H1 (cell line): ENCODE measurements around the gene CIITA. TPM values are rescaled to one million over a fixed set of nuclear protein-coding genes. Genes with fewer than 3 reads are reported as not detected.

ENCODE experiments used
- CTCF ChIA-PET: fragments of 300-600 bp; sonication (Branson Sonifier 250); formaldehyde crosslinking; loops from one replicate; lab custom pipeline; 2021; ENCODE audit not compliant: partially characterized antibody; lab: Charles Lee
- POLR2A ChIA-PET: fragments of 300-600 bp; sonication (Branson Sonifier 250); formaldehyde crosslinking; loops from one replicate; lab custom pipeline; 2021; ENCODE audit warnings: inconsistent platforms; ENCODE audit not compliant: partially characterized antibody; lab: Charles Lee
- DNase-seq, 2 experiments: peaks; one replicate each; pipeline versions ENCODE4 v3.0.0 to v3.0.0-alpha.2; 2010 to 2022; ENCODE audit warnings: low spot score in 2 of 2, low read depth in 1 of 2, mixed read lengths in 1 of 2
- FAIRE-seq: peaks from 2 replicates; lab custom pipeline; 2011; peaks lifted over from hg19 to GRCh38; lab: Jason Lieb, UNC
- H2AFZ ChIP-seq: 2 replicates; pipeline ENCODE4 v1.8.1; 2012; ENCODE audit warnings: low read length, inconsistent platforms
- H2AK5ac ChIP-seq: 2 replicates; pipeline ENCODE4 v1.6.1; 2013; ENCODE audit warnings: low read depth, low read length
- H2BK120ac ChIP-seq: replicated peaks from 2 replicates; pipeline ENCODE3; 2013; ENCODE audit warnings: low read depth, low read length, inconsistent platforms
- H2BK12ac ChIP-seq: 2 replicates; pipeline ENCODE4 v1.6.1; 2013; ENCODE audit warnings: low read depth, low read length
- H2BK15ac ChIP-seq: 2 replicates; pipeline ENCODE4 v1.6.1; 2013; ENCODE audit warnings: low read length
- H2BK20ac ChIP-seq: 2 replicates; pipeline ENCODE4 v1.6.1; 2013; ENCODE audit warnings: low read length
- H2BK5ac ChIP-seq: 2 replicates; pipeline ENCODE4 v1.6.1; 2013; ENCODE audit warnings: low read depth, low read length
- H3K14ac ChIP-seq: 2 replicates; pipeline ENCODE4 v1.6.1; 2013; ENCODE audit warnings: inconsistent platforms; ENCODE audit not compliant: insufficient read length
- H3K18ac ChIP-seq: 2 replicates; pipeline ENCODE4 v1.6.1; 2013; ENCODE audit warnings: low read length; ENCODE audit errors: extremely low read depth
- H3K23ac ChIP-seq: 2 replicates; pipeline ENCODE4 v1.6.1; 2013; ENCODE audit warnings: inconsistent platforms; ENCODE audit not compliant: insufficient read length
- H3K23me2 ChIP-seq: 2 replicates; pipeline ENCODE4 v1.6.1; 2013; ENCODE audit warnings: low read depth, low read length
- H3K27ac ChIP-seq: 2 replicates; pipeline ENCODE4 v1.6.1; 2011; ENCODE audit warnings: low read depth, low read length, inconsistent platforms
- H3K27me3 ChIP-seq, 4 experiments: replicated peaks in 1 of 4; 1 replicate in 1 of 4; 2 replicates in 3 of 4; pipeline versions ENCODE4 v1.6.1 to v1.8.1; 2011 to 2013; ENCODE audit warnings: low read length in 3 of 4, mild to moderate bottlenecking in 3 of 4, inconsistent platforms in 2 of 4, mixed read lengths in 2 of 4, moderate library complexity in 1 of 4; ENCODE audit not compliant: control insufficient read depth in 3 of 4, insufficient read depth in 3 of 4; ENCODE audit errors: extremely low read depth in 1 of 4
- H3K36me3 ChIP-seq, 4 experiments: 2 replicates each; pipeline versions ENCODE4 v1.6.1 to v1.8.1; 2011 to 2013; ENCODE audit warnings: mild to moderate bottlenecking in 4 of 4, low read length in 3 of 4, moderate library complexity in 2 of 4, control low read depth in 1 of 4, inconsistent platforms in 1 of 4; ENCODE audit not compliant: insufficient read depth in 4 of 4, control insufficient read depth in 2 of 4
- H3K4ac ChIP-seq: replicated peaks from 2 replicates; pipeline ENCODE3; 2013; ENCODE audit warnings: low read length, low read depth, mixed read lengths, inconsistent platforms; ENCODE audit not compliant: insufficient read length
- H3K4me1 ChIP-seq, 4 experiments: replicated peaks in 1 of 4; 1 replicate in 1 of 4; 2 replicates in 3 of 4; pipeline versions ENCODE4 v1.6.1 to v1.8.1; 2011 to 2013; ENCODE audit warnings: low read length in 3 of 4, inconsistent platforms in 2 of 4, mixed read lengths in 1 of 4; ENCODE audit not compliant: insufficient read depth in 4 of 4, control insufficient read depth in 3 of 4
- H3K4me2 ChIP-seq, 2 experiments: 2 replicates each; pipeline versions ENCODE4 v1.6.1 to v1.8.1; 2011 to 2013; ENCODE audit warnings: low read depth in 2 of 2, low read length in 2 of 2, control low read depth in 1 of 2, inconsistent platforms in 1 of 2, mild to moderate bottlenecking in 1 of 2; ENCODE audit not compliant: insufficient read depth in 1 of 2
- H3K4me3 ChIP-seq, 4 experiments: fragments of 200-600, 300-600 bp in 1 of 4; sonication (generic), shearing (Covaris generic), sonication (Bioruptor Twin) in 1 of 4; 2 replicates each; pipeline versions ENCODE4 v1.5.1 to v1.8.1; 2011 to 2016; ENCODE audit warnings: low read length in 4 of 4, low read depth in 3 of 4, control low read depth in 2 of 4, inconsistent platforms in 2 of 4, mild to moderate bottlenecking in 2 of 4, mixed read lengths in 1 of 4, moderate library complexity in 1 of 4; ENCODE audit not compliant: insufficient read depth in 2 of 4; ENCODE audit errors: extremely low read depth in 1 of 4
- H3K56ac ChIP-seq: replicated peaks from 2 replicates; pipeline ENCODE3; 2013; ENCODE audit warnings: low read depth, mild to moderate bottlenecking, mixed read lengths, low read length, inconsistent platforms; ENCODE audit not compliant: insufficient read length
- H3K79me1 ChIP-seq: 2 replicates; pipeline ENCODE4 v1.6.1; 2013; ENCODE audit warnings: low read depth, low read length, control low read depth
- H3K79me2 ChIP-seq, 2 experiments: 2 replicates each; pipeline versions ENCODE4 v1.6.1 to v1.8.1; 2012 to 2013; ENCODE audit warnings: low read length in 2 of 2, mild to moderate bottlenecking in 2 of 2, inconsistent platforms in 1 of 2; ENCODE audit not compliant: insufficient read depth in 2 of 2, control insufficient read depth in 1 of 2
- H3K9ac ChIP-seq, 4 experiments: replicated peaks in 1 of 4; 1 replicate in 1 of 4; 2 replicates in 3 of 4; pipeline versions ENCODE4 v1.6.1 to v1.8.1; 2011 to 2013; ENCODE audit warnings: low read depth in 3 of 4, low read length in 3 of 4, control low read depth in 2 of 4, mild to moderate bottlenecking in 2 of 4, moderate library complexity in 2 of 4, inconsistent platforms in 1 of 4; ENCODE audit errors: extremely low read depth in 1 of 4
- H3K9me3 ChIP-seq, 2 experiments: 2 replicates each; pipeline versions ENCODE4 v1.6.1 to v1.8.1; 2012 to 2013; ENCODE audit warnings: mild to moderate bottlenecking in 2 of 2, moderate library complexity in 2 of 2, control low read depth in 1 of 2, inconsistent platforms in 1 of 2, low read depth in 1 of 2, low read length in 1 of 2, mixed read lengths in 1 of 2; ENCODE audit not compliant: insufficient read depth in 2 of 2
- H4K20me1 ChIP-seq, 2 experiments: replicated peaks in 1 of 2; 2 replicates each; pipeline versions ENCODE3 to v1.8.1; 2011 to 2013; ENCODE audit warnings: inconsistent platforms in 2 of 2, low read length in 2 of 2, mild to moderate bottlenecking in 1 of 2; ENCODE audit not compliant: insufficient read depth in 2 of 2, control insufficient read depth in 1 of 2
- H4K5ac ChIP-seq: 2 replicates; pipeline ENCODE4 v1.6.1; 2013; ENCODE audit warnings: low read length, low read depth, mixed read lengths, inconsistent platforms; ENCODE audit not compliant: insufficient read length
- H4K8ac ChIP-seq: 2 replicates; pipeline ENCODE4 v1.8.0; 2013; ENCODE audit warnings: mild to moderate bottlenecking, moderate library complexity, low read length, inconsistent platforms; ENCODE audit not compliant: insufficient read depth; ENCODE audit errors: extremely low read depth
- H4K91ac ChIP-seq: replicated peaks from 2 replicates; pipeline ENCODE3; 2013; ENCODE audit warnings: low read length, mixed read lengths, inconsistent platforms; ENCODE audit not compliant: insufficient read length
- ASH2L ChIP-seq: fragments of 200-600, 300-600 bp; sonication (generic); IDR thresholded peaks from one replicate; pipeline ENCODE4 v1.7.1; 2017; ENCODE audit warnings: low read length
- BACH1 ChIP-seq: IDR thresholded peaks from 2 replicates; pipeline ENCODE4 v1.6.1; 2012; ENCODE audit warnings: low read length, improper control_type of control experiment
- EP300 ChIP-seq, 2 experiments: IDR thresholded peaks; 1 replicate in 1 of 2; 2 replicates in 1 of 2; pipeline ENCODE4 v1.6.1; 2011 to 2012; ENCODE audit warnings: low read depth in 2 of 2, low read length in 2 of 2, mild to moderate bottlenecking in 2 of 2, borderline replicate concordance in 1 of 2, inconsistent platforms in 1 of 2, moderate library complexity in 1 of 2
- HDAC6 ChIP-seq: IDR thresholded peaks from one replicate; pipeline ENCODE4 v1.7.1; 2012; ENCODE audit warnings: low read depth, mild to moderate bottlenecking, inconsistent platforms, low read length, moderate library complexity
- JUN ChIP-seq: IDR thresholded peaks from 2 replicates; pipeline ENCODE4 v1.6.1; 2011; ENCODE audit warnings: low read depth, mild to moderate bottlenecking, improper control_type of control experiment, low read length
- RNF2 ChIP-seq: fragments of 200-900, 300-1000 bp; sonication (generic); IDR thresholded peaks from 2 replicates; pipeline ENCODE4 v1.7.1; 2016; ENCODE audit warnings: borderline replicate concordance, low read depth, mild to moderate bottlenecking, antibody characterized with exemption, low read length; ENCODE audit not compliant: poor library complexity, severe bottlenecking; ENCODE audit errors: missing control alignments
- SIN3A ChIP-seq, 2 experiments: IDR thresholded peaks in 1 of 2; conservative IDR thresholded peaks in 1 of 2; 2 replicates each; pipeline ENCODE4 v1.6.1; 2011 to 2012; ENCODE audit warnings: low read length in 2 of 2, improper control_type of control experiment in 1 of 2, low read depth in 1 of 2, mild to moderate bottlenecking in 1 of 2
- SP1 ChIP-seq: IDR thresholded peaks from 2 replicates; pipeline ENCODE4 v1.6.1; 2011; ENCODE audit warnings: low read depth, low read length
- SP4 ChIP-seq: IDR thresholded peaks from 2 replicates; pipeline ENCODE4 v1.6.1; 2012; ENCODE audit warnings: low read length, inconsistent platforms
- YY1 ChIP-seq: IDR thresholded peaks from 2 replicates; pipeline ENCODE4 v1.6.1; 2011; ENCODE audit warnings: low read depth, mild to moderate bottlenecking, low read length
- ZNF274 ChIP-seq: IDR thresholded peaks from 2 replicates; pipeline ENCODE4 v1.7.0; 2012; ENCODE audit warnings: low read length, borderline replicate concordance; ENCODE audit errors: extremely low read depth
- WGBS, 2 experiments: shearing (Covaris generic) in 1 of 2; methylation state at CpG; one replicate each; pipeline versions ENCODE4 v1.1.6 to v1.1.7; 2013 to 2015; ENCODE audit warnings: low lambda C conversion rate in 2 of 2, mixed read lengths in 2 of 2, inconsistent platforms in 1 of 2, low coverage in 1 of 2, missing lambda C conversion rate in 1 of 2; ENCODE audit not compliant: insufficient replicate concordance in 2 of 2, insufficient coverage in 1 of 2, insufficient read length in 1 of 2; ENCODE audit errors: extremely low coverage in 1 of 2, missing lambda C conversion rate in 1 of 2; 5-methylcytosine and 5-hydroxymethylcytosine counted together
- polyA plus RNA-seq, 7 experiments: library from polyadenylated mRNA; depleted of rRNA in 3 of 7; stranded (reverse) in 5 of 7; unstranded in 2 of 7; fragments of >200 nt in 5 of 7; fragments of 200-250 nt in 2 of 7; gene quantifications; 1 replicate in 5 of 7; 2 replicates in 1 of 7; 4 replicates in 1 of 7; pipeline versions ENCODE4 v1.2.1 to v1.2.3, GENCODE V29; 2011 to 2013; ENCODE audit warnings: missing spikeins in 2 of 7, mixed read lengths in 2 of 7
- total RNA-seq: library from RNA; stranded (reverse); fragmentation: NEBNext Ultra II Directional; extraction: Animal tissue kit (Norgen Biotek cat#: 25700); gene quantifications from 2 replicates; pipeline ENCODE4 v1.2.1, GENCODE V29; 2021
- TF ChIP-seq, protein P1 (sequence below): IDR thresholded peaks from 2 replicates; pipeline ENCODE4 v1.6.1; 2012; ENCODE audit warnings: inconsistent platforms

Gene CIITA
- total and polyA plus RNA-seq, 2 of the 8 experiments (the other 6 are each of a cell fraction or from before 2014, with no cell fraction given) = 0.07 to 0.17 TPM

DNA sequence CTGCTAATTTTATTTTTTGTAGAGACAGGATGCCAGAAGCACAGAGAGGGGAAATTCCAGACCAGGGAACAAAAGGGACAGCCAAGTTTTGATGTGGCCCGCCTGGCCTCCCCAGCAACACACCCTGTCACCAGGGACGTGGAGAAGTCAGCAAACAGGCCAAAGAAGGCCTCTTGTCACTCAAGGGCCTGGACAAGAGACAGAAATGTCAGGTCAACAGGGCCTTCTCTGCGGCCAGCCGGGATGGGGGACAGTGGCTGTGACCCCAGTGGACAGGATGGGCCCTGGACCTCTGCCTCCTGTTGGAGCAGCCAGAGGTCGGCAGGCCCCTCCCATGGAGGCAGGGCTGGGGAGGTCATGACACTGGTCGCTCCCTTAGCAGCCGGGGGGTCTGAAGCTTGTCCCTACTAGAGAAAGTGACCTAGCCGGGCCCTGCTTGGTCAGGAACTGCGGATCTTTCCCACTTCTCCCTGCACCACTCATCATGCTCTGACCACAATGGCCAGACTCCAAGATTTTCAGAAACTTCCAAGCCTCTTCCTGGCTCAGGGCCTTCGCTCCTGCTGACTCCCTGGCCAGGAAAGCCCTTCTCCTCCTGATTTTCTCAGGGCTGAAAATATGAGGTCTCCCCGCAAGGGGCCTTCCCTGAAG lies 49.2 kb upstream of the CIITA start:
- DNase-seq = no peak
- H3K9ac ChIP-seq = no peak overlapping the region
- no peak overlapping the region for H2BK120ac ChIP-seq
- H4K20me1 ChIP-seq = no peaks in the 10 kb centered on the region
- H4K5ac ChIP-seq = no peak overlapping the region
- no peak overlapping the region for H3K23ac ChIP-seq
- no peak overlapping the region for H3K56ac ChIP-seq
- no peaks in the 10 kb centered on the region for H3K36me3 ChIP-seq
- H3K9me3 ChIP-seq = no peaks in the 10 kb centered on the region
- H2BK5ac ChIP-seq = no peak overlapping the region
- no peaks in the 10 kb centered on the region for H3K79me1 ChIP-seq
- peak overlapping the region; percentile 85 for H2AFZ ChIP-seq
- no peak overlapping the region for H3K27ac ChIP-seq
- no peaks in the 10 kb centered on the region for H3K23me2 ChIP-seq
- H2BK15ac ChIP-seq = no peak overlapping the region
- no peak for FAIRE-seq
- H3K4ac ChIP-seq = no peak overlapping the region
- H2BK20ac ChIP-seq = no peak overlapping the region
- peak overlapping the region; percentile 83 for H4K8ac ChIP-seq
- WGBS, 2 experiments = 86% methylated on average over 11 of the region's 11 CpGs; no CpG with 5 or more reads in 1 of the 2 experiments
- H3K4me2 ChIP-seq = no peak overlapping the region
- H2AK5ac ChIP-seq = no peak overlapping the region
- H3K14ac ChIP-seq = no peak overlapping the region
- CTCF ChIA-PET = interaction anchor here (1.7 kb wide), 1 partner anchor 10 kb away, joined by 3 read pairs; no protein-coding TSS in a partner anchor
- H3K4me3 ChIP-seq = no peak overlapping the region
- POLR2A ChIA-PET = no interaction called here
- H4K91ac ChIP-seq = no peak overlapping the region
- peaks cover 0 to 3% (median 0%) of the 10 kb centered on the region in 4 experiments; a peak in 1 of 7 replicates for H3K4me1 ChIP-seq
- no peak overlapping the region for H3K18ac ChIP-seq
- H2BK12ac ChIP-seq = no peak overlapping the region
- no peaks in the 10 kb centered on the region for H3K79me2 ChIP-seq
- H3K27me3 ChIP-seq = peaks cover 0 to 3% (median 0%) of the 10 kb centered on the region in 4 experiments; a peak in 1 of 7 replicates
- TF ChIP-seq HDAC6 = no peak
- TF ChIP-seq SP1 = no peak
- no peak for TF ChIP-seq RNF2
- no peak for TF ChIP-seq JUN
- no peak for TF ChIP-seq ZNF274
- no peak for TF ChIP-seq BACH1
- no peak for TF ChIP-seq SIN3A (conservative IDR thresholded peaks at IDR 0.05 in 1 of 2, IDR thresholded peaks at IDR 0.05 in 1 of 2; ENCODE audit: low read depth in 1 of 2, low read length in 2 of 2)
- TF ChIP-seq EP300 (IDR thresholded peaks at IDR 0.05; ENCODE audit: borderline replicate concordance in 1 of 2, low read depth in 2 of 2, low read length in 2 of 2) = no peak
- TF ChIP-seq SP4 = no peak
- no peak for TF ChIP-seq YY1
- TF ChIP-seq, protein P1, sequence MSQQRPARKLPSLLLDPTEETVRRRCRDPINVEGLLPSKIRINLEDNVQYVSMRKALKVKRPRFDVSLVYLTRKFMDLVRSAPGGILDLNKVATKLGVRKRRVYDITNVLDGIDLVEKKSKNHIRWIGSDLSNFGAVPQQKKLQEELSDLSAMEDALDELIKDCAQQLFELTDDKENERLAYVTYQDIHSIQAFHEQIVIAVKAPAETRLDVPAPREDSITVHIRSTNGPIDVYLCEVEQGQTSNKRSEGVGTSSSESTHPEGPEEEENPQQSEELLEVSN = no peak
- no peak for TF ChIP-seq ASH2L
